Naive B cell (primary cell): ENCODE results near the gene SLC25A42. TPM values are rescaled to one million over a fixed set of nuclear protein-coding genes. Genes with fewer than 3 reads are reported as not detected.
"Not testable (repeated sequence)": the region's sequence is repeated elsewhere in the genome, so short reads cannot be mapped to it uniquely, and the experiment has no call there.

Experiments used
- ATAC-seq, 2 donors: fragments of 150-1000 bp; cut with Tn5 transposase; 2 replicates each; pipeline ENCODE4 v1.10.0; 2021; ENCODE audit warnings: low read depth in 2 of 2, mild to moderate bottlenecking in 2 of 2, moderate library complexity in 2 of 2
- DNase-seq: peaks from one replicate; pipeline ENCODE4 v3.0.0; 2022
- H3K27ac Mint-ChIP-seq, 6 donors: one replicate each; pipeline ENCODE4 v1.8.0; 2020 to 2022; ENCODE audit warnings: mild to moderate bottlenecking in 6 of 6, mixed read lengths in 6 of 6, moderate library complexity in 5 of 6, inconsistent platforms in 2 of 6
- H3K27me3 Mint-ChIP-seq, 3 donors: one replicate each; pipeline ENCODE4 v1.8.0; 2021 to 2022; ENCODE audit warnings: mixed read lengths in 3 of 3, mild to moderate bottlenecking in 1 of 3
- H3K36me3 Mint-ChIP-seq, 2 donors: one replicate each; pipeline ENCODE4 v1.8.0; 2020 to 2022; ENCODE audit warnings: mixed read lengths in 2 of 2, inconsistent platforms in 1 of 2, mild to moderate bottlenecking in 1 of 2
- H3K4me1 Mint-ChIP-seq, 3 donors: one replicate each; pipeline ENCODE4 v1.8.0; 2020 to 2022; ENCODE audit warnings: mixed read lengths in 3 of 3, inconsistent platforms in 1 of 3, mild to moderate bottlenecking in 1 of 3, moderate library complexity in 1 of 3
- H3K4me3 Mint-ChIP-seq, 8 donors: one replicate each; pipeline ENCODE4 v1.8.0; 2020 to 2022; ENCODE audit warnings: mild to moderate bottlenecking in 8 of 8, mixed read lengths in 8 of 8, moderate library complexity in 8 of 8, inconsistent platforms in 2 of 8
- H3K9me3 Mint-ChIP-seq, 7 donors: one replicate each; pipeline ENCODE4 v1.8.0; 2020 to 2022; ENCODE audit warnings: mixed read lengths in 7 of 7, mild to moderate bottlenecking in 5 of 7, inconsistent platforms in 2 of 7, moderate library complexity in 1 of 7
- polyA plus RNA-seq, 6 donors: library from polyadenylated mRNA; unstranded; fragments of 300-500 nt; fragmentation: Illumina TruSeq; gene quantifications; one replicate each; pipeline ENCODE4 v1.2.3, GENCODE V29; 2021; ENCODE audit warnings: low read depth in 6 of 6

The SLC25A42 gene, protein sequence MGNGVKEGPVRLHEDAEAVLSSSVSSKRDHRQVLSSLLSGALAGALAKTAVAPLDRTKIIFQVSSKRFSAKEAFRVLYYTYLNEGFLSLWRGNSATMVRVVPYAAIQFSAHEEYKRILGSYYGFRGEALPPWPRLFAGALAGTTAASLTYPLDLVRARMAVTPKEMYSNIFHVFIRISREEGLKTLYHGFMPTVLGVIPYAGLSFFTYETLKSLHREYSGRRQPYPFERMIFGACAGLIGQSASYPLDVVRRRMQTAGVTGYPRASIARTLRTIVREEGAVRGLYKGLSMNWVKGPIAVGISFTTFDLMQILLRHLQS
- 10 to 100 TPM; 13.5 to 34.1 (median 19.0) TPM for polyA plus RNA-seq

DNA sequence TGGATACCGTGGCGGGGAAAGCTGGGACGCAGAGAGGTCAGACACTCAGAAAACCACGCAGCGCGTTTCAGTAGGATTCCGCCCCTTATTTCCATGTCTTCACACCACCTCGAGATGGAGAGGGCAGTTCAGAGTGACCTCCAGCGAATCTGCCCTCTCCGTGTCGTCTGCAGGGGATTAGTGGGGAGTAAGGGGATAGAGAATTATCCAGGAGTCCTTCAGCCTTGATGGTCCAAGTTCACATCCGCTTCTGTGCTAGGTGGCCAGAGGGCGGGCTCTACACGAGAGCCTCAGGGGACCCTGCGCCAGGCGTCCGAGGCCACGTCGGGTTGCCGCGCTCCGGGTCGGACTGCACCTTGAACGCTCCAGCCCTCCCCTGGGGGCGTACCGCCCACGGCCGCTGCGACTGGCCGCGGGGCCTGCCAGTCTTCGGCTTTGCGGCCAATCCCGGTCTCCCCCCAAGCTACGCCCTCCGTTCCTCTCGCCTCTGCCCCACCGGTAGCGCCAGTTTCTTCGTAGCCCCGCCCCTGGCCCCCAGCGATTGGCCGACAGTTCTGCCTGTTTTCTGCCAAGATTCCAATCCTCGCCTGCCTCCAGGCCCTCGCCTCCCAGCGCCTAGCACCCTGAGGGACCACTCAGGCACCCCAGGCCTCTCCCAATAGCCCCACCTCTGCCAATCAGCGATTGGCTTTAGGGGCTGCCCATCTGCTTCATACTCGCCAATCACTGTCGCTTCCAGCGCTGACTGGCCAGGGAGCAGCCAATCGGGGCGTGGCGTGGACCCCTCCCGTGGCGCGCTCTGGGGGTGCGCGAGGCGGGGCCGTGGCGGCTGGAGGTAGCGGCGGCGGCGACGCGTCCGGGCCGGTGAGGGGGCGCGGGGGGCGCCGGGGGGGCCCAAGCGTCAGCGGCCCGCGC lies at the start of gene SLC25A42:
SLC25A42 (plus strand) TSS at position 812 of the 915 bp plus-strand sequence. CDS start 32,131 bp downstream, outside the sequence.
- Mint-ChIP-seq H3K27me3 (no peaks in the 10 kb centered on the region), H3K4me1 (peaks cover 17 to 48% (median 39%) of the 10 kb centered on the region in 3 donors), H3K36me3 (no peaks in the 10 kb centered on the region), H3K27ac (peak within 1 kb of the TSS; percentile 84 to 98 (median 94)), H3K4me3 (peak within 1 kb of the TSS; percentile 88 to 99 (median 94)), H3K9me3 (no peaks in the 10 kb centered on the region)
- DNase-seq (peak; percentile 100), ATAC-seq (peak; percentile 87 to 89)

GRCh38 chr19:19021115-19021514 lies 42.7 kb upstream of the SLC25A42 start:
- Mint-ChIP-seq H3K36me3 (peaks cover 16 to 20% of the 10 kb centered on the region in 2 donors), H3K27ac (no peak overlapping the region), H3K27me3 (no peaks in the 10 kb centered on the region), H3K9me3 (no peaks in the 10 kb centered on the region), H3K4me3 (no peak overlapping the region), H3K4me1 (peaks cover 11 to 31% (median 14%) of the 10 kb centered on the region in 3 donors)
- ATAC-seq (no peak), DNase-seq (no peak)

- no peak overlapping the region for H3K4me3 Mint-ChIP-seq
- DNase-seq (no peak), ATAC-seq (no peak)
- peaks cover 21 to 32% of the 10 kb centered on the region in 2 donors for H3K36me3 Mint-ChIP-seq
- H3K27ac Mint-ChIP-seq: peak overlapping the region in 1 of 6 donors; percentile 2
- H3K27me3 Mint-ChIP-seq: no peaks in the 10 kb centered on the region
- peaks cover 15 to 39% (median 21%) of the 10 kb centered on the region in 3 donors for H3K4me1 Mint-ChIP-seq
- H3K9me3 Mint-ChIP-seq: no peaks in the 10 kb centered on the region
Measured at GRCh38 chr19:19022380-19022961, 41.3 kb upstream of the SLC25A42 start.

- not testable (repeated sequence) for H3K4me3 Mint-ChIP-seq, H3K9me3 Mint-ChIP-seq, H3K27me3 Mint-ChIP-seq, DNase-seq, ATAC-seq
- H3K36me3 Mint-ChIP-seq: peaks cover 30 to 39% of the 10 kb centered on the region in 2 donors
- peaks cover 20 to 47% (median 28%) of the 10 kb centered on the region in 3 donors for H3K4me1 Mint-ChIP-seq
- peak overlapping the region in 1 of 6 donors; percentile 58 for H3K27ac Mint-ChIP-seq
Measured at GRCh38 chr19:19023376-19023775, 40.4 kb upstream of the SLC25A42 start.

GRCh38 chr19:19025861-19026260 lies 37.9 kb upstream of the SLC25A42 start:
- H3K27ac Mint-ChIP-seq: peak overlapping the region in 3 of 6 donors; percentile 3 to 65 (median 39)
- ATAC-seq: no peak
- peaks cover 30 to 32% of the 10 kb centered on the region in 2 donors for H3K36me3 Mint-ChIP-seq
- H3K9me3 Mint-ChIP-seq: no peaks in the 10 kb centered on the region
- peak overlapping the region in 2 of 8 donors; percentile 18 to 52 for H3K4me3 Mint-ChIP-seq
- H3K4me1 Mint-ChIP-seq: peaks cover 25 to 41% (median 29%) of the 10 kb centered on the region in 3 donors
- DNase-seq: no peak
- H3K27me3 Mint-ChIP-seq: no peaks in the 10 kb centered on the region

GRCh38 chr19:19026299-19026971 lies 37.4 kb upstream of the SLC25A42 start:
- Mint-ChIP-seq H3K36me3 (peaks cover 30 to 32% of the 10 kb centered on the region in 2 donors), H3K27ac (peak overlapping the region in 2 of 6 donors; percentile 3 to 49), H3K27me3 (no peaks in the 10 kb centered on the region), H3K4me3 (peak overlapping the region in 1 of 8 donors; percentile 22), H3K4me1 (peaks cover 28 to 41% (median 29%) of the 10 kb centered on the region in 3 donors), H3K9me3 (no peaks in the 10 kb centered on the region)
- no peak for ATAC-seq
- no peak for DNase-seq

DNA sequence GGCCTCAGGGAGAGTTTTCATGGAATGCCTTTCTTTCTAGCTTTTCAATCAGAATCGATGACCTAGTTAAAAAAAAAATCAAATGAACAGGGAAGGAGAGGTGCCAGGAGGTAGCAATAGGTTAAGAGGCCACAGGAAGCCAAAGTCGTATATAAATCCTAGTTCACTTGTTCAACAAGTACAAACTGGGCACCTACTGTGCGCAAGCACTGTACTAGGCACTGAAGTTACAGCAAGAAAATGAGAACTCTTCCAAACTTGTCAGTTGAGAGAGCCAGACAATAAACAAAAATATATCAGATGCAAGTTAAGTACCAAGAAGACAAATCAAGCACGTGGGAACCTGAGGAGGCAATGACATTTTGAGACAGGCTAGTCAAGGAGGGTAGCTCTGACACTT lies 36.6 kb upstream of the SLC25A42 start:
- no peak for ATAC-seq
- Mint-ChIP-seq H3K27ac (peak overlapping the region in 2 of 6 donors; percentile 24 to 57), H3K36me3 (peaks cover 30 to 32% of the 10 kb centered on the region in 2 donors), H3K9me3 (no peaks in the 10 kb centered on the region), H3K27me3 (no peaks in the 10 kb centered on the region), H3K4me3 (peak overlapping the region in 1 of 8 donors; percentile 22), H3K4me1 (peaks cover 29 to 42% (median 33%) of the 10 kb centered on the region in 3 donors)
- no peak for DNase-seq

GRCh38 chr19:19028526-19028925 lies 35.3 kb upstream of the SLC25A42 start:
- ATAC-seq: no peak
- Mint-ChIP-seq H3K36me3 (peaks cover 30 to 32% of the 10 kb centered on the region in 2 donors), H3K27me3 (no peaks in the 10 kb centered on the region), H3K4me3 (peak overlapping the region in 1 of 8 donors; percentile 61), H3K9me3 (no peaks in the 10 kb centered on the region), H3K27ac (peak overlapping the region in 1 of 6 donors; percentile 76), H3K4me1 (peaks cover 26 to 37% (median 33%) of the 10 kb centered on the region in 3 donors)
- no peak for DNase-seq

DNA sequence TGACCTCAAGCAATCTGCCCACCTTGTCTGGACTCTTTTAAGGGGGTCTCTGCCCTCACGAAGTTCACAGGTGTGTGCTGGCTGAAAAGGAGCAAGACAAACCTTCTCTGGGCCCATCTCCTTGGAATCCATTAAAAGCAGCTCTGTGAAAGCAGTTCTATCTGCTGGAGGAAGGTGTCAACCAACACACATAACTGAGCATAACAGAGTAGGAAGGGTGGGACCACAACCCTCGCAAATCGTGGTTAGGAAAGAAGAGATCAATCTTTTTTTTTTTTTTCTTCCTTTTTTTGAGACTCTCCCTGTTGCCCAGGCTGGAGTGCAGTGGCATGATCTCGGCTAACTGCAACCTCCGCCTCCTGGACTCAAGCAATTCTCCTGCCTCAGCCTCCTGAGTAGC lies 31.9 kb upstream of the SLC25A42 start:
- no peak for DNase-seq
- H3K27ac Mint-ChIP-seq: peak overlapping the region in 2 of 6 donors; percentile 82 to 85

GRCh38 chr19:19032420-19033175 lies 31.2 kb upstream of the SLC25A42 start:
- Mint-ChIP-seq H3K9me3 (no peaks in the 10 kb centered on the region), H3K4me1 (peaks cover 25 to 41% (median 27%) of the 10 kb centered on the region in 3 donors), H3K27ac (peak overlapping the region; percentile 82 to 97 (median 92)), H3K27me3 (no peaks in the 10 kb centered on the region), H3K36me3 (peaks cover 7 to 8% of the 10 kb centered on the region in 2 donors), H3K4me3 (peak overlapping the region; percentile 81 to 98 (median 94))
- peak; percentile 78 for DNase-seq
- peak; percentile 34 to 50 for ATAC-seq

More for the DNA sequence above, 31.9 kb upstream of the SLC25A42 start:
- ATAC-seq: no peak
- no peaks in the 10 kb centered on the region for H3K27me3 Mint-ChIP-seq
- peak overlapping the region; percentile 81 to 98 (median 94) for H3K4me3 Mint-ChIP-seq
- H3K9me3 Mint-ChIP-seq: no peaks in the 10 kb centered on the region
- H3K4me1 Mint-ChIP-seq: peaks cover 30 to 48% (median 31%) of the 10 kb centered on the region in 3 donors
- H3K36me3 Mint-ChIP-seq: peaks cover 12 to 15% of the 10 kb centered on the region in 2 donors

DNA sequence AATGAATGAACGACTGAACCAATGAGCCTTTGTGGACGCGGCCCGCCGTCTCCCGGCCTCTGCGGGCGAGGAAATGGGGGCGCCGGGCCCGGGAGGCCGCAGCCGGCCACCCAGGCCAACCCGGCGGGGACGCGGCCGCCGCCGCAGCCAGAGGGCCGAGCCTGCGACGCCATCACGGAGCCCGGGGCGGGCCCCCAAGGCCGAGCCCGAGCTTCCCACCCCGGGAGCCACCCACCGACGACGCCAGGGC lies 30.7 kb upstream of the SLC25A42 start:
- H3K27ac Mint-ChIP-seq: peak overlapping the region in 2 of 6 donors; percentile 85 to 96
- no peaks in the 10 kb centered on the region for H3K27me3 Mint-ChIP-seq

More for the DNA sequence above, 30.7 kb upstream of the SLC25A42 start:
- H3K9me3 Mint-ChIP-seq: no peaks in the 10 kb centered on the region
- DNase-seq: no peak
- H3K4me3 Mint-ChIP-seq: peak overlapping the region; percentile 81 to 98 (median 94)
- H3K36me3 Mint-ChIP-seq: peaks cover 3% of the 10 kb centered on the region in 2 donors
- no peak for ATAC-seq
- H3K4me1 Mint-ChIP-seq: peaks cover 20 to 40% (median 23%) of the 10 kb centered on the region in 3 donors
